ENCODE data around the gene NELL1. TPM values are rescaled to one million over a fixed set of nuclear protein-coding genes. Genes with fewer than 3 reads are reported as not detected.

The NELL1 gene
- total RNA-seq (2022; extraction: Qiagen RNA extraction): not detected in 5 replicates

GRCh38 chr11:20668844-20669819, at the start of gene NELL1:
NELL1 (plus strand) TSS chr11:20669586.

Other genes starting within 250 kb of the NELL1 start
- gene SLC6A5, start 70.0 kb upstream of the NELL1 start, total RNA-seq (2022; extraction: Qiagen RNA extraction): not detected in 5 replicates